PC-3 (cell line): ENCODE measurements around the gene DHX35. TPM values are rescaled to one million over a fixed set of nuclear protein-coding genes. Genes with fewer than 3 reads are reported as not detected.

Experiments
- ATAC-seq: fragments of 200-7000 bp; cut with Tn5 transposase; 2 replicates; pipeline ENCODE4 v1.9.1; 2020; ENCODE audit warnings: mild to moderate bottlenecking, moderate library complexity
- BruUV-seq: library from RNA; stranded (reverse); fragments of 400-500 nt; replicated peaks from 2 replicates; lab custom pipeline; 2021; lab: Mats Ljungman, UMichigan
- CTCF ChIA-PET: fragments of 300-600 bp; sonication (Branson Sonifier 250); formaldehyde crosslinking; loops from one replicate; lab custom pipeline; 2022; ENCODE audit warnings: antibody characterized with exemption; lab: Charles Lee
- POLR2A ChIA-PET: fragments of 300-600 bp; sonication (Branson Sonifier 250); formaldehyde crosslinking; loops from one replicate; lab custom pipeline; 2022; ENCODE audit warnings: antibody characterized with exemption; ENCODE audit not compliant: unreplicated experiment; lab: Charles Lee
- DNase-seq: peaks from one replicate; pipeline ENCODE4 v3.0.0-alpha.2; 2015
- H2AFZ ChIP-seq: fragments of 300-600 bp; sonication (generic); 2 replicates; pipeline ENCODE4 v1.6.0; 2016; ENCODE audit warnings: antibody characterized with exemption, low read length
- H3F3A ChIP-seq: fragments of 300-600 bp; sonication (generic); one replicate; pipeline ENCODE4 v1.6.0; 2017; ENCODE audit warnings: antibody characterized with exemption, low read length, control low read depth, mild to moderate bottlenecking; ENCODE audit not compliant: unreplicated experiment
- H3K27ac ChIP-seq: fragments of 300-600 bp; sonication (generic); 2 replicates; pipeline ENCODE4 v1.5.1; 2016; ENCODE audit warnings: mild to moderate bottlenecking, low read length
- H3K27me3 ChIP-seq: fragments of 300-600 bp; sonication (generic); 2 replicates; pipeline ENCODE4 v1.6.1; 2016; ENCODE audit warnings: low read length, mixed read lengths
- H3K36me3 ChIP-seq: fragments of 300-600 bp; sonication (generic); 2 replicates; pipeline ENCODE4 v1.6.1; 2016; ENCODE audit warnings: low read depth, mixed run types, low read length, mixed read lengths
- H3K4me1 ChIP-seq: fragments of 300-600 bp; sonication (generic); 2 replicates; pipeline ENCODE4 v1.5.1; 2016; ENCODE audit warnings: low read length; ENCODE audit not compliant: insufficient read depth
- H3K4me2 ChIP-seq: fragments of 300-600 bp; sonication (generic); 2 replicates; pipeline ENCODE4 v1.6.0; 2016; ENCODE audit warnings: low read length
- H3K4me3 ChIP-seq: fragments of 300-600 bp; sonication (generic); 2 replicates; pipeline ENCODE4 v1.5.1; 2016; ENCODE audit warnings: mild to moderate bottlenecking, low read length, mixed read lengths
- H3K79me2 ChIP-seq: fragments of 300-600 bp; sonication (generic); 2 replicates; pipeline ENCODE4 v1.6.1; 2017; ENCODE audit warnings: low read length, mixed read lengths
- H3K9ac ChIP-seq: fragments of 300-600 bp; sonication (generic); 2 replicates; pipeline ENCODE4 v1.6.0; 2016; ENCODE audit warnings: mild to moderate bottlenecking, low read length
- H3K9me2 ChIP-seq: fragments of 300-600 bp; sonication (generic); replicated peaks from 2 replicates; pipeline ENCODE4 v1.6.1; 2016; ENCODE audit warnings: mixed run types, low read length, mixed read lengths
- H3K9me3 ChIP-seq: fragments of 300-600 bp; sonication (generic); 2 replicates; pipeline ENCODE4 v1.6.1; 2016; ENCODE audit warnings: low read length, mixed read lengths
- H4K20me1 ChIP-seq: fragments of 300-600 bp; sonication (generic); 2 replicates; pipeline ENCODE4 v1.6.1; 2016; ENCODE audit warnings: low read length, mixed read lengths
- EZH2 ChIP-seq: fragments of 300-600 bp; sonication (generic); IDR thresholded peaks from one replicate; pipeline ENCODE4 v1.6.1; 2017; ENCODE audit warnings: antibody characterized with exemption, mild to moderate bottlenecking, low read length; ENCODE audit not compliant: unreplicated experiment
- EZH2phosphoT487 ChIP-seq: fragments of 300-600 bp; sonication (generic); IDR thresholded peaks from 2 replicates; pipeline ENCODE4 v1.6.1; 2018; ENCODE audit warnings: mild to moderate bottlenecking, antibody characterized with exemption, low read length, borderline replicate concordance
- intact Hi-C: fragments of 100-400 bp; cut with micrococcal nuclease; formaldehyde crosslinking; loops from 2 replicates; pipeline ENCODE4 v1.9.0; 2023
- total RNA-seq: library from RNA; depleted of rRNA; stranded (reverse); fragments of >200 nt; gene quantifications from 2 replicates; pipeline ENCODE4 v1.2.3, GENCODE V29; 2014
- TF ChIP-seq, protein P1 (sequence below): fragments of 300-600 bp; sonication (generic); conservative IDR thresholded peaks from 2 replicates; pipeline ENCODE4 v1.5.1; 2017; ENCODE audit warnings: antibody characterized with exemption, low read depth, mild to moderate bottlenecking, low read length

DHX35 gene
- total RNA-seq, 1 experiment from 2014 or later: 12.0 TPM

DNA sequence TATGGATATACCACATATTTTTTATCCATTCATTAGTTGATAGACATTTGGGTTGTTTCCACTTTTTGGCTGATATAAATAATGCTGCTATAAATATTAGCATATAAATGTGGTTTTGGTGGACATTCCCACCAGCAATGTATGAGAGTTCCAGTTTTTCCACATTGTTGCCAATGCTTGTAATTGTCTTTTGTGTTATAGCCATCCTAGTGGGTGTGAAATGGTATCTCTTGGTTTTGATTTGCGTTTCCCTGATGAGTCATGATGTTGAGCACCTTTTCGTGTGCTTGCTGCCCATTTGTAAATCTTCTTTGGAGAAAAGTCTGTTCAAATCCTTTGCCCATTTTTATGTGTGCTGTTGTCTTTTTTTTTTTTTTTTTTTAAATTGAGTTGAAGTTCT lies 54.4 kb downstream of the DHX35 start:
- Histone ChIP-seq H3K27ac (0 out of 2 replicates have a peak overlapping the region, but pooled peaks have one; percentile 21), H3K9ac (no peak overlapping the region), H3K27me3 (no peaks in the 10 kb centered on the region), H3F3A (no peaks in the 10 kb centered on the region), H3K4me1 (no peaks in the 10 kb centered on the region), H3K79me2 (no peaks in the 10 kb centered on the region), H3K36me3 (peaks cover 35% of the 10 kb centered on the region), H3K9me2 (no peaks in the 10 kb centered on the region), H2AFZ (no peak overlapping the region), H3K4me3 (no peak overlapping the region), H3K9me3 (no peaks in the 10 kb centered on the region), H3K4me2 (no peak overlapping the region), H4K20me1 (no peaks in the 10 kb centered on the region)
- ChIA-PET CTCF (no interaction called here), POLR2A (no interaction called here)
- peak; percentile 31 for DNase-seq
- intact Hi-C loops: no loop called here
- ATAC-seq: peak; percentile 29
- no TSS peak for BruUV-seq
- TF ChIP-seq, protein P1, sequence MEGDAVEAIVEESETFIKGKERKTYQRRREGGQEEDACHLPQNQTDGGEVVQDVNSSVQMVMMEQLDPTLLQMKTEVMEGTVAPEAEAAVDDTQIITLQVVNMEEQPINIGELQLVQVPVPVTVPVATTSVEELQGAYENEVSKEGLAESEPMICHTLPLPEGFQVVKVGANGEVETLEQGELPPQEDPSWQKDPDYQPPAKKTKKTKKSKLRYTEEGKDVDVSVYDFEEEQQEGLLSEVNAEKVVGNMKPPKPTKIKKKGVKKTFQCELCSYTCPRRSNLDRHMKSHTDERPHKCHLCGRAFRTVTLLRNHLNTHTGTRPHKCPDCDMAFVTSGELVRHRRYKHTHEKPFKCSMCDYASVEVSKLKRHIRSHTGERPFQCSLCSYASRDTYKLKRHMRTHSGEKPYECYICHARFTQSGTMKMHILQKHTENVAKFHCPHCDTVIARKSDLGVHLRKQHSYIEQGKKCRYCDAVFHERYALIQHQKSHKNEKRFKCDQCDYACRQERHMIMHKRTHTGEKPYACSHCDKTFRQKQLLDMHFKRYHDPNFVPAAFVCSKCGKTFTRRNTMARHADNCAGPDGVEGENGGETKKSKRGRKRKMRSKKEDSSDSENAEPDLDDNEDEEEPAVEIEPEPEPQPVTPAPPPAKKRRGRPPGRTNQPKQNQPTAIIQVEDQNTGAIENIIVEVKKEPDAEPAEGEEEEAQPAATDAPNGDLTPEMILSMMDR: no peak
- TF ChIP-seq EZH2 (no peak), EZH2phosphoT487 (no peak)

GRCh38 chr20:39019027-39019426 lies 56.9 kb downstream of the DHX35 start:
- ATAC-seq: no peak
- intact Hi-C loops: no loop called here
- Histone ChIP-seq H3K9me3 (no peaks in the 10 kb centered on the region), H3K36me3 (peaks cover 42% of the 10 kb centered on the region), H3K4me1 (no peaks in the 10 kb centered on the region), H3K79me2 (no peaks in the 10 kb centered on the region), H2AFZ (no peak overlapping the region), H3K4me3 (no peak overlapping the region), H3K27me3 (no peaks in the 10 kb centered on the region), H3K4me2 (no peak overlapping the region), H3F3A (no peaks in the 10 kb centered on the region), H3K9me2 (no peaks in the 10 kb centered on the region), H3K27ac (no peak overlapping the region), H4K20me1 (no peaks in the 10 kb centered on the region), H3K9ac (no peak overlapping the region)
- ChIA-PET POLR2A (no interaction called here), CTCF (no interaction called here)
- TF ChIP-seq EZH2: no peak
- TF ChIP-seq, protein P1: no peak
- TF ChIP-seq EZH2phosphoT487: no peak
- DNase-seq: no peak
- BruUV-seq: no TSS peak

- Histone ChIP-seq H3K27me3 (no peaks in the 10 kb centered on the region), H3K79me2 (no peaks in the 10 kb centered on the region), H3K9me2 (no peaks in the 10 kb centered on the region), H3K4me2 (no peak overlapping the region), H3F3A (no peaks in the 10 kb centered on the region), H2AFZ (no peak overlapping the region), H4K20me1 (no peaks in the 10 kb centered on the region), H3K36me3 (peaks cover 40% of the 10 kb centered on the region), H3K4me1 (no peaks in the 10 kb centered on the region), H3K9me3 (no peaks in the 10 kb centered on the region), H3K4me3 (no peak overlapping the region), H3K9ac (no peak overlapping the region), H3K27ac (no peak overlapping the region)
- TF ChIP-seq, protein P1: no peak
- TF ChIP-seq EZH2 (no peak), EZH2phosphoT487 (no peak)
- intact Hi-C loops: no loop called here
- DNase-seq (peak; percentile 25), ATAC-seq (no peak)
- no TSS peak for BruUV-seq
- ChIA-PET POLR2A (interaction anchor here (0.6 kb wide), 1 partner anchor 91 kb away, joined by 14 read pairs; no protein-coding TSS in a partner anchor), CTCF (no interaction called here)
Observed at GRCh38 chr20:39019805-39020325, 57.7 kb downstream of the DHX35 start.
